ENCODE data around the gene STYXL2.

The STYXL2 gene

GRCh38 chr1:167095368-167095767, 1.5 kb downstream of the STYXL2 start (continued):
- TF ChIP-seq, protein P1, sequence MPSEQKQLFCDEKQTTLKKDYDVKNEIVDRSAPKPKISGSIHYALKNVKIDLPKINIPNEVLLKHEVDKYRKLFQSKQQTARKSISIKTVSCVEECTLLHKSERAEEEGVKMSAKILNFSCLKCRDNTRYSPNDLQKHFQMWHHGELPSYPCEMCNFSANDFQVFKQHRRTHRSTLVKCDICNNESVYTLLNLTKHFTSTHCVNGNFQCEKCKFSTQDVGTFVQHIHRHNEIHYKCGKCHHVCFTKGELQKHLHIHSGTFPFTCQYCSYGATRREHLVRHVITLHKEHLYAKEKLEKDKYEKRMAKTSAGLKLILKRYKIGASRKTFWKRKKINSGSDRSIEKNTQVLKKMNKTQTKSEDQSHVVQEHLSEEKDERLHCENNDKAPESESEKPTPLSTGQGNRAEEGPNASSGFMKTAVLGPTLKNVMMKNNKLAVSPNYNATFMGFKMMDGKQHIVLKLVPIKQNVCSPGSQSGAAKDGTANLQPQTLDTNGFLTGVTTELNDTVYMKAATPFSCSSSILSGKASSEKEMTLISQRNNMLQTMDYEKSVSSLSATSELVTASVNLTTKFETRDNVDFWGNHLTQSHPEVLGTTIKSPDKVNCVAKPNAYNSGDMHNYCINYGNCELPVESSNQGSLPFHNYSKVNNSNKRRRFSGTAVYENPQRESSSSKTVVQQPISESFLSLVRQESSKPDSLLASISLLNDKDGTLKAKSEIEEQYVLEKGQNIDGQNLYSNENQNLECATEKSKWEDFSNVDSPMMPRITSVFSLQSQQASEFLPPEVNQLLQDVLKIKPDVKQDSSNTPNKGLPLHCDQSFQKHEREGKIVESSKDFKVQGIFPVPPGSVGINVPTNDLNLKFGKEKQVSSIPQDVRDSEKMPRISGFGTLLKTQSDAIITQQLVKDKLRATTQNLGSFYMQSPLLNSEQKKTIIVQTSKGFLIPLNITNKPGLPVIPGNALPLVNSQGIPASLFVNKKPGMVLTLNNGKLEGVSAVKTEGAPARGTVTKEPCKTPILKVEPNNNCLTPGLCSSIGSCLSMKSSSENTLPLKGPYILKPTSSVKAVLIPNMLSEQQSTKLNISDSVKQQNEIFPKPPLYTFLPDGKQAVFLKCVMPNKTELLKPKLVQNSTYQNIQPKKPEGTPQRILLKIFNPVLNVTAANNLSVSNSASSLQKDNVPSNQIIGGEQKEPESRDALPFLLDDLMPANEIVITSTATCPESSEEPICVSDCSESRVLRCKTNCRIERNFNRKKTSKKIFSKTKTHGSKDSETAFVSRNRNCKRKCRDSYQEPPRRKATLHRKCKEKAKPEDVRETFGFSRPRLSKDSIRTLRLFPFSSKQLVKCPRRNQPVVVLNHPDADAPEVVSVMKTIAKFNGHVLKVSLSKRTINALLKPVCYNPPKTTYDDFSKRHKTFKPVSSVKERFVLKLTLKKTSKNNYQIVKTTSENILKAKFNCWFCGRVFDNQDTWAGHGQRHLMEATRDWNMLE (tag by site-specific recombination; conservative IDR thresholded peaks at IDR 0.05; ENCODE audit: low read depth), result 0 out of 2 replicates have a peak, but pooled peaks have one; percentile 14
- no peak for TF ChIP-seq ZNF692 (tag by site-specific recombination; IDR thresholded peaks at IDR 0.05)
- TF ChIP-seq, protein P2, sequence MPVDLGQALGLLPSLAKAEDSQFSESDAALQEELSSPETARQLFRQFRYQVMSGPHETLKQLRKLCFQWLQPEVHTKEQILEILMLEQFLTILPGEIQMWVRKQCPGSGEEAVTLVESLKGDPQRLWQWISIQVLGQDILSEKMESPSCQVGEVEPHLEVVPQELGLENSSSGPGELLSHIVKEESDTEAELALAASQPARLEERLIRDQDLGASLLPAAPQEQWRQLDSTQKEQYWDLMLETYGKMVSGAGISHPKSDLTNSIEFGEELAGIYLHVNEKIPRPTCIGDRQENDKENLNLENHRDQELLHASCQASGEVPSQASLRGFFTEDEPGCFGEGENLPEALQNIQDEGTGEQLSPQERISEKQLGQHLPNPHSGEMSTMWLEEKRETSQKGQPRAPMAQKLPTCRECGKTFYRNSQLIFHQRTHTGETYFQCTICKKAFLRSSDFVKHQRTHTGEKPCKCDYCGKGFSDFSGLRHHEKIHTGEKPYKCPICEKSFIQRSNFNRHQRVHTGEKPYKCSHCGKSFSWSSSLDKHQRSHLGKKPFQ (tag by site-specific recombination; IDR thresholded peaks at IDR 0.05), result 0 out of 2 replicates have a peak, but pooled peaks have one; percentile 35
- peak; percentile 31; the same call in 1 of the 2 replicates for TF ChIP-seq WT1 (tag by site-specific recombination; IDR thresholded peaks at IDR 0.05)
- TF ChIP-seq ZNF211 (tag by site-specific recombination; IDR thresholded peaks at IDR 0.05; ENCODE audit: low read depth), result no peak
- TF ChIP-seq ELK4 (IDR thresholded peaks at IDR 0.05; ENCODE audit: borderline replicate concordance, low read depth, low read length), result no peak
- no peak for TF ChIP-seq ZNF670 (tag by site-specific recombination; IDR thresholded peaks at IDR 0.05; ENCODE audit: low read depth)
- TF ChIP-seq ZNF23 (tag by site-specific recombination; IDR thresholded peaks at IDR 0.05; ENCODE audit: borderline replicate concordance), result no peak
- TF ChIP-seq ZNF701 (tag by site-specific recombination; IDR thresholded peaks at IDR 0.05), result no peak
- 0 out of 2 replicates have a peak, but pooled peaks have one; percentile 25 for TF ChIP-seq ZNF561 (tag by site-specific recombination; IDR thresholded peaks at IDR 0.05; ENCODE audit: borderline replicate concordance)
- TF ChIP-seq ZNF792 (tag by site-specific recombination; IDR thresholded peaks at IDR 0.05), result no peak
- TF ChIP-seq MEIS1 (CRISPR knock-in tag; IDR thresholded peaks at IDR 0.05; ENCODE audit: borderline replicate concordance), result peak; percentile 71; the same call in 1 of the 2 replicates
- TF ChIP-seq ZNF175 (tag by site-specific recombination; IDR thresholded peaks at IDR 0.05), result no peak

GRCh38 chr1:167099851-167100250, 6.0 kb downstream of the STYXL2 start:
- TF ChIP-seq ZNF76 (tag by site-specific recombination; IDR thresholded peaks at IDR 0.05; ENCODE audit: borderline replicate concordance, low read depth) (no peak), SP2 (tag by site-specific recombination; IDR thresholded peaks at IDR 0.05) (no peak), ZNF433 (tag by site-specific recombination; IDR thresholded peaks at IDR 0.05; ENCODE audit: low read depth) (no peak), ZNF24 (tag by site-specific recombination; IDR thresholded peaks at IDR 0.05) (no peak)
- no peaks in the 10 kb centered on the region for H3K36me3 ChIP-seq (ENCODE audit: control insufficient read depth in 2 of 2, insufficient read depth in 1 of 2, low read length in 2 of 2)
- CTCF ChIA-PET, result no interaction called here
- no peak overlapping the region for H3K4me3 ChIP-seq (ENCODE audit: low read depth, low read length)
- POLR2A ChIA-PET, result no interaction called here
- no peak overlapping the region for H3K27ac ChIP-seq (ENCODE audit: extremely low read depth, low read depth, low read length)
- H3K9me3 ChIP-seq (ENCODE audit: control insufficient read depth, insufficient read depth, low read depth, low read length), result no peaks in the 10 kb centered on the region
- 0 out of 2 replicates have a peak, but pooled peaks cover 2% of the 10 kb centered on the region for H3K4me1 ChIP-seq (ENCODE audit: control insufficient read depth, insufficient read depth, low read length)
